K562 (cell line): ENCODE data around the gene OLIG1. TPM values are rescaled to one million over a fixed set of nuclear protein-coding genes. Genes with fewer than 3 reads are reported as not detected.

Experiments
- C11orf30 ChIP-seq: fragments of 450-650 bp; IDR thresholded peaks from 2 replicates; pipeline ENCODE4 v1.6.1; 2016; ENCODE audit warnings: low read depth, mild to moderate bottlenecking
- CREB1 ChIP-seq, 2 experiments: sonication (generic) in 1 of 2; formaldehyde crosslinking in 1 of 2; IDR thresholded peaks; 2 replicates each; pipeline versions ENCODE4 v1.6.1 to v1.8.0; 2012 to 2022; ENCODE audit warnings: inconsistent platforms in 1 of 2, mild to moderate bottlenecking in 1 of 2, missing genetic modification reagents in 1 of 2, moderate library complexity in 1 of 2
- JUND ChIP-seq, 2 experiments: IDR thresholded peaks; 2 replicates in 1 of 2; 3 replicates in 1 of 2; pipeline ENCODE4 v1.6.1; 2011; ENCODE audit warnings: borderline replicate concordance in 2 of 2, low read depth in 2 of 2, low read length in 2 of 2, improper control_type of control experiment in 1 of 2, missing biosample characterization in 1 of 2, missing genetic modification characterization in 1 of 2, missing genetic modification reagents in 1 of 2
- MTA3 ChIP-seq: fragments of 450-650 bp; formaldehyde crosslinking; IDR thresholded peaks from 2 replicates; pipeline ENCODE4 v1.6.1; 2017; ENCODE audit warnings: mild to moderate bottlenecking, borderline replicate concordance
- RBM17 ChIP-seq: fragments of 200-400 bp; formaldehyde crosslinking; IDR thresholded peaks from 2 replicates; pipeline ENCODE4 v1.6.1; 2017; ENCODE audit warnings: low read depth, mild to moderate bottlenecking, low read length, borderline replicate concordance
- SMARCA4 ChIP-seq: fragments of 450-650 bp; IDR thresholded peaks from 2 replicates; pipeline ENCODE4 v1.6.1; 2016
- ZBTB49 ChIP-seq: sonication (generic); formaldehyde crosslinking; IDR thresholded peaks from 2 replicates; pipeline ENCODE4 v1.8.0; 2022; ENCODE audit warnings: missing genetic modification reagents, mild to moderate bottlenecking, borderline replicate concordance
- ZFP36 ChIP-seq: fragments of 150-350 bp; IDR thresholded peaks from 2 replicates; pipeline ENCODE4 v1.6.1; 2018; ENCODE audit warnings: low read length, low read depth; ENCODE audit not compliant: partially characterized antibody
- polyA plus RNA-seq, 8 experiments: library from polyadenylated mRNA; depleted of rRNA in 4 of 8; stranded (reverse) in 5 of 8; unstranded in 3 of 8; fragments of >200 nt; fragmentation: Nextera tagmentation in 2 of 8; fragmentation: Illumina TruSeq in 1 of 8; extraction: Ambion mirVana in 2 of 8; extraction: Trizol in 1 of 8; gene quantifications; 2 replicates each; pipeline versions ENCODE4 v1.2.1 to v1.2.3, GENCODE V29; 2011 to 2014; ENCODE audit warnings: inconsistent platforms in 1 of 8, missing spikeins in 1 of 8
- total RNA-seq, 7 experiments: library from RNA; depleted of rRNA in 6 of 7; stranded (reverse); fragments of >200 nt in 6 of 7; fragmentation: Illumina TruSeq in 2 of 7; extraction: Trizol in 2 of 7; gene quantifications; 2 replicates each; pipeline versions ENCODE4 v1.2.1 to v1.2.3, GENCODE V29; 2011 to 2021; ENCODE audit warnings: low replicate concordance in 1 of 7
- TF ChIP-seq, protein P1 (sequence below): fragments of 200-800 bp; sonication (Bioruptor generic); IDR thresholded peaks from 2 replicates; pipeline ENCODE4 v1.6.1; 2016; ENCODE audit warnings: missing genetic modification characterization, missing compliant biosample characterization

Gene OLIG1
- total and polyA plus RNA-seq, 9 of the 15 experiments (the other 6 are each of a cell fraction or from before 2014, with no cell fraction given), result not detected

DNA sequence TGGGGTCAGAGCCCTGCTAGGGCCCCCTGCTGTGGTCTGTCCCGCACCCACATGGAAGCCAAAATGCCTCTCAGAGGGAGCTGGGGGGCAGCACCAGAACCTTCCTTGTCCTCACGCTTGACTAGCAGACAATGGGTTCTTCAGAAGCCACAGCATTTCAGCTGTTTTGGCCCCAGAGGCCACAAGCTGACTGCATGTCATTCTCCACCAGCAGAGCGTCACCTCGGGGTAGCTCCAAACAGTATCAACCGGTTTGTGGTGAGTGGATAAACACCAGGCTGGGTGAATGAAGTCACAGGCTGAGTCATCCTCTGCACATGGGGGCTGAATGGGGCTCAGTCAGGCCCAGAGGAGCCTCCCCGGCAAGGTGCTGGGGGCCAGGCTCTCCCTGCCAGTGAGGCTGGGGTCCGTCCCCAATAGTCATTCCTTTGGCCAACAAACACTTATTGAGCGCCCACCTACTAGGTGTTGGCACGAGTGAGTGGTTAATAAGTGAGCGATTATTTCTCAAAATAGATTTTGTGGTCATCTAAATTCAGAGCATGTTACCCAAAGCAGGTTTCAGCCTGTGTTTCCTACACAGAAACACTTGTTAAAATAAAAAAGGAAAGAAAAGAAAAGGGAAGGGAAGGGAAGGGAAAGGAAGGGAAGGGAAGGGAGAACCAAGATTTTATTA is 9.1 kb downstream of the OLIG1 start (continued):
- TF ChIP-seq MTA3, result 0 out of 2 replicates have a peak, but pooled peaks have one; percentile 36
- TF ChIP-seq JUND (IDR thresholded peaks at IDR 0.05; ENCODE audit: borderline replicate concordance, low read depth, low read length), result peak; percentile 92
- peak; percentile 96 for TF ChIP-seq JUND (tag; IDR thresholded peaks at IDR 0.05; ENCODE audit: borderline replicate concordance, low read depth, low read length)
- peak; percentile 73; the same call in 1 of the 2 replicates for TF ChIP-seq SMARCA4
- TF ChIP-seq C11orf30, result peak; percentile 45
- TF ChIP-seq CREB1 (IDR thresholded peaks at IDR 0.05), result 0 out of 2 replicates have a peak, but pooled peaks have one; percentile 30
- TF ChIP-seq CREB1 (CRISPR knock-in tag; IDR thresholded peaks at IDR 0.05), result peak; percentile 62
- TF ChIP-seq RBM17, result no peak
- TF ChIP-seq ZFP36, result peak; percentile 24
- no peak for TF ChIP-seq ZBTB49 (CRISPR knock-in tag)
- TF ChIP-seq, protein P1, sequence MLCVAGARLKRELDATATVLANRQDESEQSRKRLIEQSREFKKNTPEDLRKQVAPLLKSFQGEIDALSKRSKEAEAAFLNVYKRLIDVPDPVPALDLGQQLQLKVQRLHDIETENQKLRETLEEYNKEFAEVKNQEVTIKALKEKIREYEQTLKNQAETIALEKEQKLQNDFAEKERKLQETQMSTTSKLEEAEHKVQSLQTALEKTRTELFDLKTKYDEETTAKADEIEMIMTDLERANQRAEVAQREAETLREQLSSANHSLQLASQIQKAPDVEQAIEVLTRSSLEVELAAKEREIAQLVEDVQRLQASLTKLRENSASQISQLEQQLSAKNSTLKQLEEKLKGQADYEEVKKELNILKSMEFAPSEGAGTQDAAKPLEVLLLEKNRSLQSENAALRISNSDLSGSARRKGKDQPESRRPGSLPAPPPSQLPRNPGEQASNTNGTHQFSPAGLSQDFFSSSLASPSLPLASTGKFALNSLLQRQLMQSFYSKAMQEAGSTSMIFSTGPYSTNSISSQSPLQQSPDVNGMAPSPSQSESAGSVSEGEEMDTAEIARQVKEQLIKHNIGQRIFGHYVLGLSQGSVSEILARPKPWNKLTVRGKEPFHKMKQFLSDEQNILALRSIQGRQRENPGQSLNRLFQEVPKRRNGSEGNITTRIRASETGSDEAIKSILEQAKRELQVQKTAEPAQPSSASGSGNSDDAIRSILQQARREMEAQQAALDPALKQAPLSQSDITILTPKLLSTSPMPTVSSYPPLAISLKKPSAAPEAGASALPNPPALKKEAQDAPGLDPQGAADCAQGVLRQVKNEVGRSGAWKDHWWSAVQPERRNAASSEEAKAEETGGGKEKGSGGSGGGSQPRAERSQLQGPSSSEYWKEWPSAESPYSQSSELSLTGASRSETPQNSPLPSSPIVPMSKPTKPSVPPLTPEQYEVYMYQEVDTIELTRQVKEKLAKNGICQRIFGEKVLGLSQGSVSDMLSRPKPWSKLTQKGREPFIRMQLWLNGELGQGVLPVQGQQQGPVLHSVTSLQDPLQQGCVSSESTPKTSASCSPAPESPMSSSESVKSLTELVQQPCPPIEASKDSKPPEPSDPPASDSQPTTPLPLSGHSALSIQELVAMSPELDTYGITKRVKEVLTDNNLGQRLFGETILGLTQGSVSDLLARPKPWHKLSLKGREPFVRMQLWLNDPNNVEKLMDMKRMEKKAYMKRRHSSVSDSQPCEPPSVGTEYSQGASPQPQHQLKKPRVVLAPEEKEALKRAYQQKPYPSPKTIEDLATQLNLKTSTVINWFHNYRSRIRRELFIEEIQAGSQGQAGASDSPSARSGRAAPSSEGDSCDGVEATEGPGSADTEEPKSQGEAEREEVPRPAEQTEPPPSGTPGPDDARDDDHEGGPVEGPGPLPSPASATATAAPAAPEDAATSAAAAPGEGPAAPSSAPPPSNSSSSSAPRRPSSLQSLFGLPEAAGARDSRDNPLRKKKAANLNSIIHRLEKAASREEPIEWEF (CRISPR knock-in tag), result no peak
